OCI-LY1 (cell line): ENCODE results near the gene HOXD13.

Source experiments
- CTCF ChIP-seq: fragments of 200-600 bp; sonication (generic), shearing (Covaris generic); IDR thresholded peaks from 2 replicates; pipeline ENCODE4 v1.5.1; 2017; ENCODE audit warnings: mild to moderate bottlenecking, antibody characterized with exemption, low read length, moderate library complexity, mixed read lengths
- EZH2 ChIP-seq: fragments of 200-600 bp; sonication (generic), shearing (Covaris generic); IDR thresholded peaks from 2 replicates; pipeline ENCODE4 v1.8.0; 2017; ENCODE audit warnings: borderline replicate concordance, mixed run types, mild to moderate bottlenecking, antibody characterized with exemption, low read length, moderate library complexity, mixed read lengths

- TF ChIP-seq EZH2: no peak
- no peak for TF ChIP-seq CTCF
These were observed 9.9 kb downstream of the HOXD13 start for GRCh38 chr2:176102309-176102866.
